Left lobe of liver (tissue), 2 donors: ENCODE data around the gene ITGB2. TPM values are rescaled to one million over a fixed set of nuclear protein-coding genes. Genes with fewer than 3 reads are reported as not detected.
"Not testable (repeated sequence)": the region's sequence is repeated elsewhere in the genome, so short reads cannot be mapped to it uniquely, and the experiment has no call there.

Source experiments
- ATAC-seq: fragments of 200-7000 bp; cut with Tn5 transposase; one replicate; pipeline ENCODE4 v1.9.1; 2020; ENCODE audit warnings: mild to moderate bottlenecking, moderate library complexity
- DNase-seq: peaks from one replicate; pipeline ENCODE4 v3.0.0-alpha.2; 2020; ENCODE audit warnings: low spot score
- total RNA-seq: library from RNA; stranded (reverse); gene quantifications from one replicate; pipeline ENCODE4 v1.2.1, GENCODE V29; 2021
- donor health status: DM: no; HTN: no; CAD: no; lungs with moderate emphysema.
- donor health status: DM: no; HTN: yes; CAD: no.

ITGB2 gene
- total RNA-seq, 1 donor from 2014 or later, result 13.6 TPM

GRCh38 chr21:44927587-44928461 lies 7.1 kb upstream of the ITGB2 start:
- ATAC-seq, result no peak
- no peak for DNase-seq

- DNase-seq, result no peak
- no peak for ATAC-seq
These were observed 6.5 kb upstream of the ITGB2 start for GRCh38 chr21:44927259-44927586.

GRCh38 chr21:44926331-44927101 lies 5.8 kb upstream of the ITGB2 start:
- DNase-seq (no peak), ATAC-seq (no peak)

GRCh38 chr21:44925378-44925755 lies 4.7 kb upstream of the ITGB2 start:
- no peak for ATAC-seq

GRCh38 chr21:44924606-44925377 lies 4.1 kb upstream of the ITGB2 start:
- DNase-seq (no peak), ATAC-seq (no peak)

More at GRCh38 chr21:44925378-44925755, 4.7 kb upstream of the ITGB2 start:
- no peak for DNase-seq

- ATAC-seq, result no peak
- DNase-seq, result no peak
These were observed 2.9 kb upstream of the ITGB2 start for GRCh38 chr21:44923480-44924084.

- ATAC-seq, result no peak
- no peak for DNase-seq
These were observed 1.2 kb upstream of the ITGB2 start for GRCh38 chr21:44921928-44922327.

GRCh38 chr21:44919913-44920693 lies 596 bp downstream of the ITGB2 start:
- DNase-seq (no peak), ATAC-seq (no peak)

GRCh38 chr21:44919111-44919912 lies 1.4 kb downstream of the ITGB2 start:
- DNase-seq, result no peak
- no peak for ATAC-seq

GRCh38 chr21:44918581-44919033 lies 2.1 kb downstream of the ITGB2 start:
- ATAC-seq (no peak), DNase-seq (no peak)

- DNase-seq (peak; percentile 81), ATAC-seq (peak; percentile 74)
These were observed 2.6 kb downstream of the ITGB2 start for GRCh38 chr21:44918107-44918470.

- ATAC-seq, result peak; percentile 1
These were observed 3.1 kb downstream of the ITGB2 start for GRCh38 chr21:44917446-44918106.

GRCh38 chr21:44916965-44917364 lies 3.7 kb downstream of the ITGB2 start:
- no peak for DNase-seq
- no peak for ATAC-seq

More at GRCh38 chr21:44917446-44918106, 3.1 kb downstream of the ITGB2 start:
- no peak for DNase-seq

GRCh38 chr21:44914176-44914874 lies 6.4 kb downstream of the ITGB2 start:
- ATAC-seq, result peak; percentile 4

GRCh38 chr21:44913425-44914175 lies 7.1 kb downstream of the ITGB2 start:
- DNase-seq (peak; percentile 83), ATAC-seq (peak; percentile 68)

More at GRCh38 chr21:44914176-44914874, 6.4 kb downstream of the ITGB2 start:
- no peak for DNase-seq

- DNase-seq, result not testable (repeated sequence)
- peak; percentile 6 for ATAC-seq
These were observed 7.9 kb downstream of the ITGB2 start for GRCh38 chr21:44912506-44913412.
